Heart right ventricle (tissue), 16 donors: ENCODE data around the gene ARRB1. TPM values are rescaled to one million over a fixed set of nuclear protein-coding genes. Genes with fewer than 3 reads are reported as not detected.

ENCODE experiments used
- ATAC-seq, 8 donors: fragments of 200-7000 bp; cut with Tn5 transposase; one replicate each; pipeline ENCODE4 v1.9.1; 2020; ENCODE audit warnings: mild to moderate bottlenecking in 8 of 8, moderate library complexity in 8 of 8, moderate number of reproducible peaks in 1 of 8
- DNase-seq, 2 donors: peaks; one replicate each; pipeline ENCODE4 v3.0.0-alpha.2; 2020
- H3K27ac ChIP-seq, 10 donors: fragments of 200-600 bp; sonication (generic) in 2 of 10; one replicate each; pipeline versions ENCODE4 v1.5.0 to v1.8.0; 2020 to 2022; ENCODE audit warnings: mild to moderate bottlenecking in 3 of 10
- H3K27me3 ChIP-seq, 7 donors: fragments of 200-600 bp; one replicate each; pipeline ENCODE4 v1.8.0; 2021 to 2022; ENCODE audit warnings: mild to moderate bottlenecking in 2 of 7
- H3K36me3 ChIP-seq, 9 donors: fragments of 200-600 bp; sonication (generic) in 1 of 9; one replicate each; pipeline versions ENCODE4 v1.5.0 to v1.8.0; 2020 to 2022; ENCODE audit warnings: mild to moderate bottlenecking in 2 of 9
- H3K4me1 ChIP-seq, 9 donors: fragments of 200-600 bp; sonication (generic) in 1 of 9; one replicate each; pipeline versions ENCODE4 v1.5.0 to v1.8.0; 2020 to 2022; ENCODE audit warnings: mild to moderate bottlenecking in 4 of 9
- H3K4me3 ChIP-seq, 10 donors: fragments of 200-600 bp; sonication (generic) in 2 of 10; one replicate each; pipeline versions ENCODE4 v1.5.0 to v1.8.0; 2020 to 2022; ENCODE audit warnings: mild to moderate bottlenecking in 7 of 10, moderate library complexity in 2 of 10
- H3K9me3 ChIP-seq, 11 donors: fragments of 200-600 bp in 10 of 11; sonication (generic) in 2 of 11; one replicate each; pipeline versions ENCODE4 v1.5.0 to v1.8.0; 2013 to 2022; ENCODE audit warnings: mild to moderate bottlenecking in 2 of 11, control low read depth in 1 of 11, moderate library complexity in 1 of 11
- CTCF ChIP-seq, 9 donors: fragments of 200-600 bp; sonication (generic) in 2 of 9; IDR thresholded peaks; one replicate each; pipeline versions ENCODE4 v1.5.0 to v1.8.0; 2021 to 2022; ENCODE audit warnings: antibody characterized with exemption in 9 of 9, mild to moderate bottlenecking in 5 of 9, moderate library complexity in 1 of 9
- WGBS, 2 donors: extraction: QIAGEN DNeasy Blood & Tissue Kit; methylation state at CpG; one replicate each; pipeline ENCODE4 v1.1.7; 2013; ENCODE audit warnings: inconsistent platforms in 1 of 2; 5-methylcytosine and 5-hydroxymethylcytosine counted together
- intact Hi-C, 10 donors: fragments of 100-400 bp; cut with DNase I; formaldehyde crosslinking; loops; one replicate each; pipeline versions ENCODE4 v1.11.1 to v1.14.2; 2022
- polyA plus RNA-seq, 2 donors: library from polyadenylated mRNA; stranded (reverse); fragments of 200-250 nt; gene quantifications; one replicate each; pipeline ENCODE4 v1.2.3, GENCODE V29; 2013
- total RNA-seq, 10 donors: library from RNA; stranded (reverse); fragmentation: NEBNext Ultra II Directional in 3 of 10; extraction: Animal tissue kit (Norgen Biotek cat#: 25700) in 3 of 10; gene quantifications; one replicate each; pipeline versions ENCODE4 v1.2.1 to v1.2.4, GENCODE V29; 2021 to 2023
- donor health status: Arrhythmogenic right ventricular cardiomyopathy.
- donor health status: ischemic (EF 13 %, LVEDD 7.1; RV severe dilation, severe dysfunction).
- donor health status: healthy with polysubstance abuse.
- donor health status: DM: no; HTN: yes; CAD: no.
- donor health status: DM: no; HTN: no; CAD: no.
- donor health status: ischemic (EF 25% LVEDD 6.9; RV normal size, moderate dysfunction).
- donor health status: ischemic (EF 25% LVEDD 5.7; RV mildly dilated, moderate dysfunction).
- donor health status: healthy.
- donor health status: DM: yes; HTN: yes; CAD: no.
- donor health status: Ischemic cardiomyopathy.
- donor health status: ischemic (EF 35%, LVEDD 5.7; RV mildly dilated, moderate dysfunction).
- donor health status: nonischemic (EF 11% LVEDD 7.7; RV severe dilation, severe dysfunction).
- donor health status: DM: yes; HTN: yes; CAD: no.
- donor health status: PGD.
- donor health status: ischemic (EF 29% LVEDD 5.4; RV normal size, mild dysfunction).
- donor health status: nonischemic (EF 23%, LVEDD 6.1; RV moderate dilation, normal function).

ARRB1 gene
- total and polyA plus RNA-seq, 12 donors, result 8.1 to 33.9 (median 19.9) TPM

DNA sequence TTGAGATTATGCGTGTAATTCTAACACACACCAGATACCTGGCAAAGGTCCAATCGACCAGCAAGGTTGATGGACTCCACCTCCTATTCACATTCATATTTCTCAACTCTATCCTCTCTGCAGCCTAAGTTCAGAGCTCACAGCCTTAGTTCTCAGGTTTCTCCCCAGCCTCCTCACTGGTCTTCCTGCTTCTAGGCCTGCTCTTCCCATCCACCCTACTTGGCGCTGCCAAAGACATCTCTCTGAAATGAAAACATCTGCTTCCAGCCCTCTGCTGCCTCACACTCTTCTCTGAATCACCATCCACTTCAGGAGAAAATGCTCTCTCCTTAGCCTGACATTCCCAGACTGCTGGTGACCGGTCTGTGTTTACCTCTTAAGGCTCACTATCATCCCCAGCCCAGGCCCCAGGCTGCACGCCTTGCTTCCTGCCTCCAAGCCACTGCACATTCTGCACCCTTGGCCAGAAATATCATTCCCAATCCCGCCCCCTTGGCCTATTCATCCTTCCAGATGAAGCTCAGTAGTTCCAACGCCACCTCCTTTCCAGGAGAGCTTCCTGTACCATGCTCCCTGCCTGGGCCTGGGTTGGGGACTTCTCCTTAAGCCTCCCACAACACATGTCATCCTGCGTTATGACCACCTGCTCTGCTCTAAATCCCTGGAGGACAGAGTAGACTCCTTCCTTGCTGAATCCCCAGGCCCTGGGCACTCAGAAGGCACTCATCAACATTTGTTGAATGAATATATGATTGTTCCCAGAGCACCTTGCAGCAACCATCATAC is 3.5 kb downstream of the ARRB1 start:
- intact Hi-C loops, result loop anchor here in 1 of 10 donors (5.0 kb wide), 1 partner anchor 36 kb away; no protein-coding TSS in a partner anchor
- DNase-seq, result peak in 1 of 2 donors; percentile 50
- WGBS, 2 donors, result 39 to 47% methylated on average over 8 of the region's 8 CpGs
- Histone ChIP-seq H3K36me3 (peaks cover 0 to 11% (median 0%) of the 10 kb centered on the region in 9 donors), H3K27me3 (no peaks in the 10 kb centered on the region), H3K9me3 (no peaks in the 10 kb centered on the region), H3K27ac (peak overlapping the region; percentile 9 to 95 (median 69)), H3K4me1 (peaks cover 36 to 95% (median 77%) of the 10 kb centered on the region in 9 donors), H3K4me3 (no peak overlapping the region)
- TF ChIP-seq CTCF (IDR thresholded peaks at IDR 0.05), result no peak
- ATAC-seq, result peak in 6 of 8 donors; percentile 2 to 42 (median 13)

GRCh38 chr11:75346912-75347647 is 4.4 kb downstream of the ARRB1 start:
- DNase-seq (peak in 1 of 2 donors; percentile 55), ATAC-seq (no peak)
- intact Hi-C loops, result loop anchor here in 1 of 10 donors (5.0 kb wide), 1 partner anchor 35 kb away; no protein-coding TSS in a partner anchor
- Histone ChIP-seq H3K36me3 (peaks cover 0 to 11% (median 0%) of the 10 kb centered on the region in 9 donors), H3K27me3 (no peaks in the 10 kb centered on the region), H3K4me1 (peaks cover 36 to 95% (median 81%) of the 10 kb centered on the region in 9 donors), H3K27ac (peak overlapping the region in 9 of 10 donors; percentile 39 to 95 (median 67)), H3K4me3 (no peak overlapping the region), H3K9me3 (no peaks in the 10 kb centered on the region)
- no peak for TF ChIP-seq CTCF (IDR thresholded peaks at IDR 0.05)
- 61 to 65% methylated on average over 11 of the region's 11 CpGs for WGBS, 2 donors

GRCh38 chr11:75346296-75346695 is 5.2 kb downstream of the ARRB1 start:
- H3K27ac ChIP-seq, result peak overlapping the region in 5 of 10 donors; percentile 23 to 95 (median 91)

More at GRCh38 chr11:75346296-75346695, 5.2 kb downstream of the ARRB1 start:
- no peak for TF ChIP-seq CTCF (IDR thresholded peaks at IDR 0.05)
- ATAC-seq (no peak), DNase-seq (no peak)
- Histone ChIP-seq H3K27me3 (no peaks in the 10 kb centered on the region), H3K9me3 (no peaks in the 10 kb centered on the region), H3K4me3 (no peak overlapping the region), H3K36me3 (peaks cover 0 to 11% (median 0%) of the 10 kb centered on the region in 9 donors), H3K4me1 (peaks cover 42 to 100% (median 89%) of the 10 kb centered on the region in 9 donors)
- intact Hi-C loops, result loop anchor here in 1 of 10 donors (5.0 kb wide), 1 partner anchor 34 kb away; no protein-coding TSS in a partner anchor
- 96 to 98% methylated on average over 4 of the region's 4 CpGs for WGBS, 2 donors
